AG04449 (cell line): ENCODE data around the gene CD1D.

ENCODE experiments used
- CTCF ChIA-PET: fragments of 350-600 bp; formaldehyde crosslinking; extraction: SDS; loops from one replicate; lab custom pipeline; 2021; ENCODE audit warnings: antibody characterized with exemption; lab: Yijun Ruan, JAX
- POLR2A ChIA-PET: fragments of 400-600, 350-600 bp; formaldehyde crosslinking; extraction: SDS; loops from one replicate; lab custom pipeline; 2020; ENCODE audit warnings: antibody characterized with exemption, inconsistent platforms; lab: Yijun Ruan, JAX
- DNase-seq: peaks from one replicate; pipeline ENCODE4 v3.0.0-alpha.2; 2010; ENCODE audit warnings: low read depth, low spot score
- H3K4me3 ChIP-seq: 2 replicates; pipeline ENCODE4 v1.5.1; 2011; ENCODE audit warnings: low read depth, mild to moderate bottlenecking, control low read depth, low read length
- TF ChIP-seq, protein P1 (sequence below): IDR thresholded peaks from one replicate; pipeline ENCODE4 v1.5.1; 2011; ENCODE audit warnings: mild to moderate bottlenecking, moderate library complexity, low read length, control low read depth, inconsistent platforms; ENCODE audit not compliant: insufficient read depth; ENCODE audit errors: missing control alignments

The CD1D gene

DNA sequence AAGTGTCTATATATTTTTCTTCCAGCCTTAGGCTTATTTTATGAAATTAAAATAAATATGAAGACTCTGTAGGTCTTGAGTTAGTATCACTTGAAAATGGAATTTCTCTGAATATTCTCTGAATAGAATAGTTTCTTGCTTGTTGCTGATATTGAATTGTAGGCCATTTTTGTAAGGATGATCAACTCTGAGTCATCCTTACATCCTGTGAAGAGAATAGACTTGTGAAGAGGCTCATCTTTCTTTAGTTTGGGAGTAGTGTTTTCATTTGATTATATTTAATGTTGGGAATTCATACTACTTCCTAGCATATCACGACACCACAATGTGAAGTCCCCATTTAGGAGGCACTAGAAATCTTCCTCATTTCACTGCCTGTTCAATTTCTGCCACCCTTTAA, 27.5 kb upstream of the CD1D start:
- TF ChIP-seq, protein P1, sequence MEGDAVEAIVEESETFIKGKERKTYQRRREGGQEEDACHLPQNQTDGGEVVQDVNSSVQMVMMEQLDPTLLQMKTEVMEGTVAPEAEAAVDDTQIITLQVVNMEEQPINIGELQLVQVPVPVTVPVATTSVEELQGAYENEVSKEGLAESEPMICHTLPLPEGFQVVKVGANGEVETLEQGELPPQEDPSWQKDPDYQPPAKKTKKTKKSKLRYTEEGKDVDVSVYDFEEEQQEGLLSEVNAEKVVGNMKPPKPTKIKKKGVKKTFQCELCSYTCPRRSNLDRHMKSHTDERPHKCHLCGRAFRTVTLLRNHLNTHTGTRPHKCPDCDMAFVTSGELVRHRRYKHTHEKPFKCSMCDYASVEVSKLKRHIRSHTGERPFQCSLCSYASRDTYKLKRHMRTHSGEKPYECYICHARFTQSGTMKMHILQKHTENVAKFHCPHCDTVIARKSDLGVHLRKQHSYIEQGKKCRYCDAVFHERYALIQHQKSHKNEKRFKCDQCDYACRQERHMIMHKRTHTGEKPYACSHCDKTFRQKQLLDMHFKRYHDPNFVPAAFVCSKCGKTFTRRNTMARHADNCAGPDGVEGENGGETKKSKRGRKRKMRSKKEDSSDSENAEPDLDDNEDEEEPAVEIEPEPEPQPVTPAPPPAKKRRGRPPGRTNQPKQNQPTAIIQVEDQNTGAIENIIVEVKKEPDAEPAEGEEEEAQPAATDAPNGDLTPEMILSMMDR: no peak
- no peak overlapping the region for H3K4me3 ChIP-seq
- CTCF ChIA-PET: interaction anchor here (0.6 kb wide), 1 partner anchor 161 kb away, joined by 3 read pairs; no protein-coding TSS in a partner anchor
- POLR2A ChIA-PET: no interaction called here
- no peak for DNase-seq

DNA sequence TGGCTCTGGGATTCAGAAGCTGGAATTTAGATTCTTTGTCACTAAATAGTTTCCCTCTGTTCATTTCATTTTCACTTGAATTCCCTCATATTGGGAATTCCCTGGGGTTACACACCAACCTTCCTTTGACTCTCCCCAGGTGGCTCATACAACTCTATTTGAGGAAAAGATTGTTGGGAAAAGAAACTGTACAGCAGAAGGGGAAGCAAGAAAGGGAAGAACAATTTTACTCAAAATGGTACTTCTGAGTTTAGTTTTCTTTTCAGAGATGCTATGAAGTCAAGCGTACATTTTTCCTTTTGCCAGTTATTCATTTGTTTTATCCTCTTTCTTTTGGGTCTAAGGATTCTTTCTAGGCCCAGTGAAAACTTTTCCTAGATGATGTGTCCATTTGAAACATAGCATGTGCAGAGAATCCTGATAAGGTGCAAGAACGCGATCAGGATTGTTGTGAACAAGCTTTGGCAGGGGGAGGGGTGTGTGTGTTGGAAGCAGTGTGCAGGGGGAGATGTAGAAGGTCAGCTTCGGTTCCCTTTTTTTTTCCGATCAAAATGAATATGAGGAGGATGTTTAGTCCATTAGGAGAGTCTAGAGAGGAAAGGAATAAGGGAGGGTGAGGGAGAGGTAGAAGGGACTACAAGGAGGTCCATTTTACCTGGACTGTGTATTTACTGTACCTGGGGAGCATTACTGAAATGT, 26.8 kb upstream of the CD1D start:
- TF ChIP-seq, protein P1: no peak
- POLR2A ChIA-PET: no interaction called here
- no peak for DNase-seq
- CTCF ChIA-PET: no interaction called here
- H3K4me3 ChIP-seq: no peak overlapping the region

DNA sequence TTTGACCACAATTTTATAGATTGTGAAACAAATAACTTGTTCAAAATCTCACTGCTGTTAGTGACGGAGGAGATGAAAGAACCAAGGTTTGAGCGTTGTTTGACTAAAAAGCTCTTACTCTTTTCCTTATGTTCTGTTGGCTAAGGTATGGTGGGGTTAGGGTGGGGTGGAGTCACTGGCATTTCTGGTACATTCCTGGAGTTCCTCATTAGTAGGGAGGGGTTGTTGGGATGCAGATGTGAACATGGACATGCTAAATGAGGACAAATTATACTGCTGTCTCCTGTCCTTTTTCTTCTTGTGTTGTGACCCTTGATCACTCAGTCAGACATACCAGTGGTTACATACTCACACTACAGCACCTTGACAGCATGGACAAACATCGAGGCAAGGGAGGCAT, 26.2 kb upstream of the CD1D start:
- H3K4me3 ChIP-seq: no peak overlapping the region
- ChIA-PET CTCF (no interaction called here), POLR2A (no interaction called here)
- no peak for DNase-seq
- TF ChIP-seq, protein P1: no peak

DNA sequence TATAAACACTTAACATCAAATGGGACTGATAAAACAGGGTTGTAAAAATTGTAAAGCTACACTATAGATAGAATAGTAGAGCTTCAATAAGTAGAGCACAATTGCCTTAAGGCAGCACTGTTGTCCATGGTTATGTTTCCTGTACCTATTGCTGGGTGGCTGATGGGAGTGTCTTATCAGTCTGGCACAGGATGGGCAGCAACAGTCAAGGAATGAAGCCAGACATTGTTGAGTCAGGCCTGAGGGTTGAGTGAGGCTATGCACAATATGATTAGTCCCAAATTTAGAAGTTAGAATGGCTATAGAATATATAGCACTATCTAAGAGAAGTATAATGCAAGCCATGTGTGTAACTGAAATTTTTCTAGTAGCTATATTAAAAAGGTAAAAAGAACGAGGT, 25.0 kb upstream of the CD1D start:
- POLR2A ChIA-PET: no interaction called here
- DNase-seq: no peak
- TF ChIP-seq, protein P1: no peak
- CTCF ChIA-PET: interaction anchor here (1.4 kb wide), 1 partner anchor 68 kb away, joined by 3 read pairs; no protein-coding TSS in a partner anchor
- no peak overlapping the region for H3K4me3 ChIP-seq

DNA sequence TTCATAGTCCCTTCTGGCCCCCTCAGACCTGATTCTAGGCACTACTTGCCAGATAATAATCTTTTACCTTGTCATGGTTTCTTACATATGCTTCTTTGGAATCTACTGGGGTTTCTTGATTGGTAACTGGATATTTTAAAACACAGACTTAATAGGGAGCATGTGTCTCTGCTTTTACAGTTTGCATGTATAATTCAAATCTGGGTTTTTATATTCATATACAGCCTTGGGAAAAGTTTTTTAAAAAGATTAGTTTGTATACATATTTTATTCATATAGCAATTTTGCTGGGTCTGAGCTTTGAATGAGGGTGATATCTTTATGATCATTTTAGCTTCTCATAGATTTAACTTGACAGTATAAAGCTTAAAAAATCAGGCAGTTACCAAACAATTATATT, 21.1 kb upstream of the CD1D start:
- ChIA-PET POLR2A (no interaction called here), CTCF (interaction anchor here (1.0 kb wide), 1 partner anchor 194 kb away, joined by 3 read pairs; no protein-coding TSS in a partner anchor)
- TF ChIP-seq, protein P1: no peak
- no peak overlapping the region for H3K4me3 ChIP-seq
- DNase-seq: no peak

DNA sequence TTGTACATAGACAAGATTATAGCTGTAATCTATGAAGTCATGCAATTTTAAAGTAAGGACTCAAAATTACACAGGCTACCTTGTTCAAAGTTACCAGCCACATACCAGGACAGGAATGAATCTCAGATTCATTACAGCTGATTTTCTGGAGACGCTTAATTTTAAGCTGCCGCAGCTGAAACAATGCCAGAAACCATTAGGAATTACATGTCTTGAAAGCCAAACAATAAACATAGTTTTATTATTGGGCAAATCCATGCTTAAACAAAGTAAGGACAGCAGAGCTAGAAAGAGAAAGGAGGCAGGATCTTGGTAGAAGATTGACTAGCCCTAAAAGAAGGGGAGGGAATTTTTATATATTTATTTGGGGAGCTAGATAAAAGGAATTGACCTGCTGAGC, 19.2 kb upstream of the CD1D start:
- POLR2A ChIA-PET: no interaction called here
- TF ChIP-seq, protein P1: no peak

More for the DNA sequence above, 19.2 kb upstream of the CD1D start:
- no peak overlapping the region for H3K4me3 ChIP-seq
- CTCF ChIA-PET: interaction anchor here (1.3 kb wide), 1 partner anchor 37 kb away, joined by 4 read pairs; no protein-coding TSS in a partner anchor
- DNase-seq: no peak
